NOMO-1 treated with DMSO at 0.1 percent for 48 hours (cell line): ENCODE data around the gene ANKS6.

ENCODE experiments used
- DNase-seq: peaks from one replicate; lab custom pipeline; 2025; ENCODE audit not compliant: unreplicated experiment; lab: John Stamatoyannopoulos, UW

The ANKS6 gene

DNA sequence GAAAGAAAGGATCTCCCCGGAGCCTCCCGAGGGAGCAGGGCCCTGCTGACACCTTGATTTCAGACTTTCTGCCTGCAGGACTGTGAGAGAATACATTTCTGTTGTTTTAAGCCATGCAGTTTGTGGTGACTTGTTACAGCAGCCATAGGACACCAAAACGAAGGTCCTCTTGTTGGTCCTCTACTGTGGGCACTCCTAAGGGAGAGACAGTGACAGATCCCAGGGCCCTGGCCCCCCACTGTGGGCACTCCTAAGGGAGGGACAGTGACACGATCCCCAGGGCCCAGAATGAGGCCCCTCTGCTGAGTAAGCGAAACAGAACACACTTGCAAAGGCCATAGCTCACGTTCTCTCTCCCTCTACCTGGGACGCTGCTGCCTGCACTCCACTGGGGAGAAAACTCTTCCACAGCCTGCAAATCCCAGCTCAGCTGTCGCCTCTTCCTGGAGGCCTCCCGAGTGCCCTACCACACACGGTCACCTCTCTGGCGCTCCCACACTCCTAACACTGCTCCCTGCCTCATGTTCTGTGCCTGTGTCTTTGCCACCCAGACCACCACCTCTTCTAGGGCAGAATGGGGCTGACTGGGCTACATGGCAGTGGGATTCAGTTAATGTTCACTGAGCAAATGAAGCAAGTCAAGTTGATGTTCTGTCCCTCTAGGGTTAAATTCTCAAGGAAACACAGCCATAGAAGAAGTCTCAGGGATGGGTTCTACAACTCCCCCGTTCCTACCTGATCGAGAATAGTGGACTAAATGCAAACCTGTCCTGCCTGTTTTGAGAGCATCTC, 23.8 kb downstream of the ANKS6 start:
- no peak for DNase-seq

DNA sequence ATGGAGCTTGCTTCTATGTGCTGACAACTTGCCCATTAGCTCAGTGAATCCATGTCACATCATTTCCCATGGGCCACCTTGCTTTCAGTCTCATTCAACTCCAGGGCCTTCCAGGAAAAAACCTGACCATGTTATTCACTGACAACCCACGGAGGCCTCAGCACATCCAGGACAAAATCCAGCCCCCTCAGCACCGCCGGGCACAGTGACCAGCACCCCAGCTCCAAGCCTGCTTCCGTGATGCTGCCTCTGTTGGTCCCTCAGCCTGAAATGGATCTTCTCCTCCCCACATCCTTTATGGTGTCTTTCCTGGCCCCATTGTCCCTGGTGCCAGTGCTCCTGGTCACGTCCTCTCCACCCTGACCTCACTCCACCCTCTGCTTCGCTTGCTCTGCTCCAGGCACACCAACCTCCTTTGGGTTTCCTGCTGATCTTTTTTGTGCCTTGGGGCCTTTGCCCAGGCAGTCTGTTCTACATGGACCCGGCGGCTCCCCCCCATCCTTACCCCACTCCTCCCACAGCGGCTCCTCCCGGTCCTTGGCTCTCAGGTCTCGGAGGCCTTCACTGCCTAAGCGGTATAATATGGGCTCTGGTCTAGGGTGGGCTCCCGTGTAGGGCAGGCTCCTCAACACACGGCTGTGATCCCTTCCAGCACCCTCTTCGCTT, 25.0 kb downstream of the ANKS6 start:
- no peak for DNase-seq

DNA sequence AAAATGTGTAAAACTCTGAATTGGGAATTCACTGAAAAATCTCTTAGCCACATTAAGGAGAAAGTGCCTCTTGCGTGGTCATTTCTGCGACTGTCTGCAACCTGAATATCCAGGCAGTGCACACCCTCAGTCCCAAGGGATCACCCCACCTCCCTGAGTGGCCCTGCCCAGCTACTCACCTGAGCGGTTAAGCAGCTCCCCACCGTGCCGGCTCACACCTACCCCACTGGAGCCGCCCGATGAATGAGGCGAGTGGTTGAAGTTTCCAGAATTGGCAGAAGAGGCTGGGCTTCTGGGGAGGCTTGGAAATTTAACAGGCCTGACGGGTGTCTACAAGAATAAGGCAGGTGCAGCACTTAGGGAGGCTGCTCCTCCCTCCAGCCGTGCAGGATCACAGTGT, 25.6 kb downstream of the ANKS6 start:
- DNase-seq: no peak

DNA sequence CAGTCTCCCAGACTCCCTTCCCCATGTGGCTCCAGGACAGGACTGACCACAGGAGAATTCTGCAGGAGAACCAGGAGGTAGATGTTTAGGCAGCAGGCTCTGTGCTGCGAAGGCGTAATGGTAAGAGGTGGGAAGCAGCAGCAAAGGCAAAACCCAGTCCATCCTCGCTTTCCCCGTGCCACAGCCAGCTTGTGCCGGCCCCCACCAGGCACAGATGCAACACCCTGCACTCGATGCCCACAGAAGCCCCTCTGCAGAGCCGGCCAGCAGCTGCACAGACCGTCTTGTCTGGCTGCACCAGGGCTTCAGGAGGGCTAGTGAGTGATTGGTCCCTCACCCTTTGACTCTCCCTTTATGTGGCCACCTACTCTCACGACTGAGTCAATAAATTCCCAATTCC, 28.0 kb downstream of the ANKS6 start:
- DNase-seq: no peak

DNA sequence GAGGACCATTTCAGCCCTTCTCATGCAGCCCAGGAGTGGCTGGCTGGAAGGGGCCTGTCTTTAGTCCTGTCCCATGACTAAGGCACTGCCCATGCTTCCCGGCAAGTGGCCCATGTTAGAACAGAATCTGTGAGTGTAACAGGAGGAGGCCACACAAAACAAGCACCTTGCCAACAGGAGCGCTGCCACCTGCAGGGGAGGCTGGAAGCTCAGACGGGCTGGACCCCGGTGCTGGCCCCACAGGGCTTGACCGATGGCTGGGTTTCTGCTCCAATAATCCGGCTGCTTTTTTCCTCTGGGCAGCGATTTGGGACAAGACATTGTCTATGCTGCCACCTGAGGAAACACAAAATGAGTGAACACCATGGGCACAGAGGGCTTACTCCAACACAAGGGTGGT, 28.4 kb downstream of the ANKS6 start:
- DNase-seq: no peak

DNA sequence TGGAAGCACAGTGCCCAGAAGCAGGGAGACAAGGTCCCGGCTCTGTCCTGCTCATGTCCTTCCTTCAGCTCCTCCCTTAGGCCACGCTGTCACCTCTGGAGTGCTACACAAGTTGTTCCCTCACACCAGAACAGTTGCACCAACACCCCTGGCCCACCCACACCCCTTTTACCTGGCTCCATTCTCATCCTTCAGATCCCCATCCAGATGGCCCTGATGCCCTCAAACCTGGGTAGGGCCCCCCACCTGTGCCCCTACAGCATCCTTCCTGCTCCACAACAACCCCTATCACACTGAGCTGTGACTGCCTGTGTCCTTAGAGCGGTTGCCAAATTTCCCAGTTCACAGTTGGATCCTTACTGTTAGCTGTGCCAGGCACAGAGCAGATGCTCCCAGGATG, 29.2 kb downstream of the ANKS6 start:
- DNase-seq: no peak

DNA sequence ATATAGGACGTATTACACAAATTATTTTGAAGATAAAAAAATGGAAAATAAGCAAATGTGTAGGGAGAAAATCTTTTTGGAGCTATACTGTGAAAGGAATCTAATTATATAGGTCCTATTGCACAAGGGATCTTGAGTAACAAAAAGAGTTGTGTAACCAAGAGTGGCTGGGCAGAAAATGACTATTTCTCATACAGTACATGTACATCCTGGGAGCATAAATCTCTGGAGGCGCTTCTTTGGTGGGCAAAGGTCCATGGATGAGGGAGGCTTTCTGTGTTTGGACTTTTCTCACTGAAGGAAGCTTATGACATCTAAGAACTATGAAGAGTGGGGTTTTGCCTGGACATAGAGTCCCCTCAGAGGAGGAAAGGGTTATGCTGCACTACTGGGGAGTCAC, 29.8 kb downstream of the ANKS6 start:
- DNase-seq: peak; percentile 62

DNA sequence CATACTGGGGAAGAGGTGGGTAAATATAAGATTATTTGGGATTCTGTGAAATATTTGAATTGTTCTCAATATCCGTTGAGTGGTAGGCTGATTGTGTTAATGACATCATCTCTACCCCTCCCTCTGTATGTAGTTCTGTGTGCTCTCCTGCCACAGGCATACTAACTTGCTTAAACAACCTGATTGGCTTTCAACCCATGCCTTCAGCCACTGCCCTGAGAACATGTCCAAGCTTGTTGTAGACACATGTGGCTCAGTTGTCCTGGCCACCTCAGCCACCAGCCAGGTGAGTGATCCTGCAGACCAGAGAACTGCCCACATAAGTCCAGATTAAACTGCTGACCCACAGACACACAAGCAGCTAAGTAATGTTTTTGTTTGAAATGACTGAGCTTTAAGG, 31.1 kb downstream of the ANKS6 start:
- no peak for DNase-seq

DNA sequence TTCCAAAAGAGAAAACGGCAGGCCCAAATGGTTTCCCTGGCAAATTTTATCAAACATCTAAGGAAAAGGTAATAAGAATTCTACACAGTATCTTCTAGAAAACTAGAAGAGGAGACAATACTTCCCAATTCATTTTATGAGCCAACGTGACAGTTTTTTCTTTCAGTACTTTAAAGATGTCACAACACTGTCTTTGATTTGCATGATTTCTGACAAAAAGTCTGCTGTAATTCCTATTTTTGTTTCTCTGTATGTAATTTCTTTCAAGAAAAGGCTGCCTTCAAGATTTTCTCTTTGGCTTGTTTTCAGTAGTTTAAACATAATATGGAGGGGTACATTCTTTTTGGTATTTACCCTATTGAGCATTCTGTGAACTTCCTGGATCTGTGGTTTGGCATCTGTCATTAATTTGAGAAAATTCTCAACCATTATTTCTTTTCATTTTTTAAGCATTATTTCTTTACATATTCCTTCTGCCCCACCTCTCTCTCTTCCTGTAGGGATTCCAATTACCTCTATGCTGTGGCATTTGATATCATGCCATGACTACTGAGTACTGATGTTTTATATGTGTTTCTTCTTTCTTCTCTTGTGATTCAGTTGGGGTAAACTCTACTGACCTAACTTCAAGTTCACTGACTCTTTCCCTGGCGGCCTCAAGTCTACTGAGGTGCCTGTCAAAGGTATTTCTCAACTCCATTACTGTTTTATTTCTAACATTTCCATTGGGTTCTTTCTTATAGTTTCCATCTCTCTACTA, 32.2 kb downstream of the ANKS6 start:
- peak; percentile 44 for DNase-seq

DNA sequence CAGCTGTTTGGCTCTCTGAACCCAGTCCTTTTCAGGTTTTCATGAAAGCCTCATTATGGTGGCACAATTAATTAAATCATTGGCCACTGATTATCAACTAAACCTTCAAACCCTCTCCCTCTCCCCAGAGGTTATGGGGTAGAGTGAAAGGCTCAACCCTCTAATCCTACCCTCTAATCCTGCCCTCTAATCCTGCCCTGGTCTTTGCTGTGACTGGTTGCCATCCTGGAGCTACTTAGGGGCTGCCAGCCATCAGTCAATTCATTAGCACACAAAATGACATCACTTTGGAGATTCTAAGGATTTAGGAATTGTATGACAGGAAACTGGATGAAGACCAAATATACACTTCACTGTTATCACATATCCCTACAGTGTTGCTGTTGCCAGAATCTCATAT, 36.1 kb downstream of the ANKS6 start:
- no peak for DNase-seq

DNA sequence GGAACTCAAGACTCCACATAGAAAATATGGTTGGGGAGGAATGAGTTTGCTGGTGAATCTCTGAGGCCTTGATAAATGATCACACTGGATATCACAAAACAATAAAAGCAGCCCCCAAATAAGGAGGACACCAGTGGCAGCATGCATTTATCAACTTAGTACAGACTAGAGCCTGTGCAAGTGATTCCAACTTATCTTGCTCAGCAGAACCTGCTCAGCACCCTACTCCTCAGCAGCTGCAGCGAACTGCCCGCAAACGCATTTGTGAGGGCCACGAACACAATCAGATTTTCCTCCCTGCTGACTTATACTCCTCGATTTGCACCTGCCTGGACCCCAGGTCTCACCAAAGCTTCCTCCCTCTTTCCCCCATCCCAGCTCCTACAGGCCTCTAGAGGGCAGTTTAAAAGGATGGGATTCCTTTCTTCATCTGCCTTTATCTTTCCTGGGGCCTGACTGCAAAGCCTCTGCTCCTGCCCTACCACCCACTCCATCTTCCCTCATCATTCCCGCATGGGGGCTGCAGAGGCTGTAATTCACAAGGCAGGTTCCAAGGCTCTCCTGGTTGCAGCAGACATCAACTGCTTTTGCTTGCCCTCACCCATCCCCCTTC, 41.2 kb downstream of the ANKS6 start:
- no peak for DNase-seq

DNA sequence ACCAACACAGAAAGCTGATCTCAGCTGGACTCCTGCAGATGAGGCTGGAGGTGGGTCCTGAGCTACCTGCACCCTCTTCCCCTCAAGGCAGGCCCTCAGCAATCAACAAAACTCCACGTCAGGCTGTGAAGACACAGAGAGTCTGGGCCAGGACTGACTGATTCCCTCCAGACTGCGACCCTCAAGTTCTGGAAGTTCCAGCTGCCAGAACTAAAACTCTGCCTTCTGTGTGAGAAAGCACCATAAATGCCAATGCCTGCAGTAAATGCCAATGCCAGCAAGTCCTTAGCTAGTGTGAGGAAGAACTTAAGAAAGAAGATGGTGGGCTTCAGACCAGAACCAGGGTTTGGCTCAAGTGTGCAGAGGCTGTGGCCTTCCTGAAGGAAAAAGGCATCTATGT, 45.1 kb downstream of the ANKS6 start:
- DNase-seq: no peak

DNA sequence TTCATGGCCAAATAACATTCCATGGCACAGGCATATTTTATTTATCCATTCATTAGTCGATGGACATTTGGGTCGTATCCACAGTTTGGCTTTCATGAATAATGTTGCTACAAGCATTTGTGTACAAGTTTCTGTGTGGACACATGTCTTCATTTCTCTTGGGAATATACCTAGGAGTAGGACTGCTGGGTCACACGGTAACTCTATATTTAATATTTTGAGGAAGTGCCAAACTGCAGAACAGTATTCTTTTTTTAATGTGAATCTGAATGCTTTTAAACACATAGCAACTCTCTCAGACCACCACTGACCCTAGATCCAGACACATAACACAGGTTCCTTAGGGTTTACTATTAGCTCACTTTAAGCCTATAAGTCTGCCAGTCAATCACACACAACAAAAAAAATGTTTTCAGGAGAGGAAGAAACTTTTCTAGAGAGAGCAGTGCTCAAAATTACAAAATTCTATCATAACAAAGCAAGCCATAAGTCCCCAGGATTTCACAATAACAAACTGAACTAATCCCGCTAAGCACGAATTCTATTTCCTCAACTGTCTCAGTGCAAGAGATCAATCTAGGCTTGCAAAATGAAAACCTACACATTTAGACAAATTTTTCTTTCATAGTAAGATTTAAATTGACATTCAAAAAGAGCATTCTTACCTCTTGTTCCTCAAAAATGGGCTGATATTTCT, 45.8 kb downstream of the ANKS6 start:
- DNase-seq: peak; percentile 81

DNA sequence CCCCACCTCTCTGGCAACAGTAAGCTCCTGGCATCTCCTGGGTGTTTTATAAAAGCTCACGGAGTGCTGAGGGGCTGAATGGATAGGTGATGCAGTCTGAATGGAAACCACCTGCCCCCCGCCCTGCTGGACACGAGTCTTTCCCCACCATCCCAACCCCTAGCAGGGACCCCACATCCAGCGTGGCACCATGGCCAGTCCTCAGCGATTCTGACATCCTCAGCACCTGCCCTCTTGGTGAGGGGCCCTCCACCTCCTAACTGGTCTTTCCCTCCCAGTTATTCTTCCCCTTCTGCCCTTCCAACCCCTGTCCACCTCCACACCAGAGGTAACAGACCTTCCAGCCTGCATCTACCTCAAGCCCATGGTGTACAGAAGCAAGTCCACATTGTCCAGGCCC, 48.9 kb downstream of the ANKS6 start:
- DNase-seq: no peak

DNA sequence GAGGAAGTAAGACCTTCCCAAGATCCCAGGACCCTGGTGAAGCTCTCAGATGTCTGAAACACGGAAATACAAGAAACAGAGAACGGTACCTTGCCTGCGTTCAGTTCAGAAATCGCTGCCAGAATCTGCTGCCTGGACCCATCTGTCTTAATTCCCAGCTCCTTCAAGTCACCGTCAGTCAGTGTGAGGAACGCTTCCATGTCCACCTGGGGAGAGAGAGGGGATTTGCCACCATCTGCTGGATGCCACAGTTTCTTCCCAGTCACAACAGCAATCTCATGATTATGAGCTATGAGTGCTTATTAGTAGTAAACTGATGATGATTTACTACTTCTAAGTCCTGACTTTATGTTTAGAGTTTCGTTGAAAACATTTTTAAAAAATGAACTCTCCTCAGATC, 50.9 kb downstream of the ANKS6 start:
- DNase-seq: no peak

DNA sequence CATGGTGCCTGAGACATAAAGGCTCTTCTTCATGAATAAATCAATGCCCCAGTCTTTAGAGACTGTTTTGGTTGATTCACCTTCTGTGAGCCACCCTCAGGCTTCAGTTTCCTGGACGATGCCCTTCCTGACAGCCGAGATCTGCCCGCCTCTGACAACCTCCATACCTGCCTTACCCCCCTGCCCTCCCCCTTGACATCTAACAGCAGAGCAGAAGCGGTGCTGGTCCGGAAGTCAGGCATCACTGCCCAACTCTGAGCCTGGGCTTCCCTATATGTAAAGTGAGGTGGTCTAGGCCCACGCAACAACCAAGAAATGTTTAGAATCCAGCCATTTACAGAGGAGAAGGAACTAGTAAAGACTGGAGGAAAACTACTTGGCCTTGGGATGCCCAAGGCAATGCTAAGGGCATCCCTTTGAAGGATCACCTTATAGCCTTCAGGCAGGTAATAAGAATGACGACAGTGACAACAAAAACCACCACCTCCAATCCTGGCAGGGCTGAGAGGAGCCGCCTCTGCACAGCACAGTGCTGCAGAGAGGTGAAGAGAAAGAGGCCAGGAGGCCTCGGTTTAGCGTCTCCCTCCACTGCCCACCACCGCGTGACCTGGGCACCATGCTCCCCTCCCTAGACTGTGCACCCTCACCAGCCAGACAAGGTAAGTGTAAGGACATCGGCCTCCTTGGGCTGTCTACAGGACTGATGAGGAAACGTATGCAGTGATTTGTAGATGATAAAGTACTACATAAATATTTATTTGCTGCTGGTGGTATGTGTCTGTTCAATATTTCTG, 52.3 kb downstream of the ANKS6 start:
- no peak for DNase-seq

DNA sequence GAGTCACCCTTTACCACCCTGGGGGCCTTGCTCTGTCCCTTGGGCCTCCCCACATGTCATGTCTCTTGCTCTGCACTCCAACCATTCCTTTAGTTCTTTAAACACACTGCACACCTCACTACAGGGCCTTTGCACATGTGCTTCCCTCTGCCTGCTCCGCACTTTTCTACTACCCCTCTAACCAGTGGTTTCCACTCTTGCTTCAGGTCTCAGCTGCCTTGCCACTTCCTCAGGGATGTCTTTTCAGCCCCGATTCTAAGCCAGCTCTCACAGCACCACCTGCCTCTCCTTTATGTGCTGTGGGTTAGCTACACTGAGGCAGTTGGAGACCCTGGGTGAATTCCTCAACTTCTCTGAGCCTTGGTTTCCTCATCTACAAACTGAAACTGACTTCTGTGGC, 53.0 kb downstream of the ANKS6 start:
- DNase-seq: no peak

DNA sequence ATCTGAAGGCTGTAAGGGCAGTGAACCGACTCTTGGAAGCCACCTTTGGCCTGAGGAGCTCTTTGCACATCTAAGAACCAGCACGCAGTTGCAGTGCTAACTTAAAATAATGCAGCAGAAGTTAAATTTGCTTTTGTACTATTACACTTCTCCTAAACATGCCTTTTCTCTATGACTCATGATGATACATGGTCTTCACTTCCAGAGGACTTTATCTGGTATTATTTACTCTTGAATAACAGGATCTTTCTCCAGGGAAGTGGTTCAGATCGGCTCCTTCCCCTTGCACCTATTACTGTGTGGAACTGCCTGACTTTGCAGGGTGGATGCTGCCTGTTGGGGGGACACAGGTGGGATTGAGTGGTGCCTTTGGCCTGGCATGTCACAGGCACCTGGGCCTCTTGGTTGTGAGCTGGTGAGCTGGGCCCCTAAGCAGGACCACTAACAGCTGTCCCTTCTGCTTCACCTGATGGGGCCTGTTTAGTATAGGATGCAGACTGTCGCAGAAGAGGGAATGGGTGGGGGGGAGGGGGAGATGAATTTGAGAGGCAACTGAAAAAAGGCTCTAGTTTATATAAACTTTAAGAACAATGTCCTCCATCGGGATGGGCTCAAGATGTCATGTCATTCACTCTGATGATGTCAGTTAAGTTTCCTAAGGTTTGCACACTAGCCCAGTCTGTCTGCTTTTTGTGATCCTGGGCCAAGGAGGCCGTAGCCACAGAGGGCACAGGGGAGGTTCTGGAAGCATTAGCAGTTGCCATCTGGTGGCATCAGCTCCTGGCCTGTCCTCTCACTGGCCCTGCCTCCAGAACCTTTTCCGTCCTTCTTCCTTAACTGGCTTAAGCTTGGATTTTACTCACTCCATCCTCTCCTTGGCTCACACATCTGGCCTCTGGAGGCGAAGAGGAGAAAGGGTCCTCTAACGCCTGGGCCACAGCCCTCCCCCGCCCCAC, 53.8 kb downstream of the ANKS6 start:
- no peak for DNase-seq

DNA sequence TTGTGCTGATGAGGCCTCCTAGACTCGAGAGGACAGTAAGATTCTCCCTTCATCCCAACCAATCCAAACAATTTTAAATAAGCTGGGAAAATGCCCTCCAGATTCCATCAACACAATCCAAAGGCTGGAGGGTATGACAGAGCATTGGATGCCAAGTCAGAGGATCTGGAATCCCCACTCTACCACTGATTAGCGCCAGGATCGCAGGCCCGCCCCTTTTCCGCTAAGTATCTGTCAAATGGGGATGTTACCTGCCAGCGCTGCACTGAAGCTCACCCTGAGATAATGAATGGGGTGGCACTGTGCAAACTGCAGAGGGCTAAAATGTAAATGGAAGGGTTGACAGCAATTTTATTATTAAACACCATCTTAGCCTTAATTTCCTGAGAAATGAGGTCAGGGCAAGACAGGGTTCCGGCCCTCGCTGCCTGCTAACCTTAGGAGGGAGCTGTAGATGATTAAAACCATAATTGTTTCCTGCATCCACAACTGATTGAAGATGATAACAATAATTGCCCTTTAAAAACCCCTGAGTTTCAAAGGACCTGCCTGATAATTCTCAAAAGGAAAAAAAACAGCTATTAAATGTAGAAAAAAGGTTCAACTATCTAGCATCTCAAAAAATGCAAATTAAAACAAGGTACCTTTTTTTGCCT, 56.0 kb downstream of the ANKS6 start:
- no peak for DNase-seq
